Cardiac fibroblast (primary cell): Measurements from ENCODE around the gene MRPL41.
"Not testable (repeated sequence)": the region's sequence is repeated elsewhere in the genome, so short reads cannot be mapped to it uniquely, and the experiment has no call there.

Experiments
- DNase-seq, 2 donors: peaks; one replicate each; pipeline versions ENCODE4 v3.0.0 to v3.0.0-alpha.2; 2010; ENCODE audit warnings: low read depth in 2 of 2
- H3K4me3 ChIP-seq, 2 donors: replicated peaks in 1 of 2; 1 replicate in 1 of 2; 2 replicates in 1 of 2; pipeline ENCODE4 v1.5.1; 2011; ENCODE audit warnings: low read depth in 2 of 2, low read length in 2 of 2, mild to moderate bottlenecking in 2 of 2, moderate library complexity in 1 of 2
- TF ChIP-seq, protein P1 (sequence below): IDR thresholded peaks from one replicate; pipeline ENCODE4 v1.5.1; 2011; ENCODE audit warnings: low read depth, mild to moderate bottlenecking, low read length, inconsistent platforms

The MRPL41 gene

DNA sequence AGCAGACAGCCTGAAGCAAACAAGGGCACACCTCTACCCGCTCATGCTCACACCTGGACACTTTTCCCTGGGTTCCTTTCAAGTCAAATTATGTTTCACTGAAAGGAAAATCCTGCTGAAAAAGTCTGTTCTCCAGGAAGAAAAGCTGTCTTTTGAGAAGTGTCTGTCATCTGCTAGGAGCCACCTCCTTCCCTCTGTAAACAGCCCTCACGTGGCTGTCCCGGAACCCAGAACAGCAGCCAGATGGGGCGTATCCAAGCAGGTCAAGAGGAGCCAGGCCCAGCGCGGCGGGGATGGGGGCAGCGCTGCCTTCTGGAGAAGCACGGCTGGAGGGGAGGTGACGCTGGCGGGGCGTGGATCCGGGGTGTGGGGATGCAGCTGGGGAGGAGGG is 1.5 kb upstream of the MRPL41 start, which contains the start of gene PNPLA7:
PNPLA7 (minus strand) TSS at position 172 of the 391 bp plus-strand sequence. CDS start 205 bp downstream, outside the sequence.
- peak; percentile 57 to 86 for DNase-seq
- TF ChIP-seq, protein P1, sequence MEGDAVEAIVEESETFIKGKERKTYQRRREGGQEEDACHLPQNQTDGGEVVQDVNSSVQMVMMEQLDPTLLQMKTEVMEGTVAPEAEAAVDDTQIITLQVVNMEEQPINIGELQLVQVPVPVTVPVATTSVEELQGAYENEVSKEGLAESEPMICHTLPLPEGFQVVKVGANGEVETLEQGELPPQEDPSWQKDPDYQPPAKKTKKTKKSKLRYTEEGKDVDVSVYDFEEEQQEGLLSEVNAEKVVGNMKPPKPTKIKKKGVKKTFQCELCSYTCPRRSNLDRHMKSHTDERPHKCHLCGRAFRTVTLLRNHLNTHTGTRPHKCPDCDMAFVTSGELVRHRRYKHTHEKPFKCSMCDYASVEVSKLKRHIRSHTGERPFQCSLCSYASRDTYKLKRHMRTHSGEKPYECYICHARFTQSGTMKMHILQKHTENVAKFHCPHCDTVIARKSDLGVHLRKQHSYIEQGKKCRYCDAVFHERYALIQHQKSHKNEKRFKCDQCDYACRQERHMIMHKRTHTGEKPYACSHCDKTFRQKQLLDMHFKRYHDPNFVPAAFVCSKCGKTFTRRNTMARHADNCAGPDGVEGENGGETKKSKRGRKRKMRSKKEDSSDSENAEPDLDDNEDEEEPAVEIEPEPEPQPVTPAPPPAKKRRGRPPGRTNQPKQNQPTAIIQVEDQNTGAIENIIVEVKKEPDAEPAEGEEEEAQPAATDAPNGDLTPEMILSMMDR, result no peak
- H3K4me3 ChIP-seq, result peak within 1 kb of the TSS; percentile 65 to 67

DNA sequence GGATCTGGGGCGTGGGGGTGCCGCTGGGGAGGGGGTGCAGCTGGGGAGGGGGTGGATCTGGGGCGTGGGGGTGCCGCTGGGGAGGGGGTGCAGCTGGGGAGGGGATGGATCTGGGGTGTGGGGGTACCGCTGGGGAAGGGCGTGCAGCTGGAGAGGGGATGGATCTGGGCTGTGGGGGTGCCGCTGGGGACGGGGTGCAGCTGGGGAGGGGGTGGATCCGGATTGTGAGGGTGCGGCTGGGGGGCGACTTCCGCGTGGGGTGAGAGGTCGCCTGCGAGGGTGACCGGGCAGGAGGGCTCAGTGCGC is 768 bp upstream of the MRPL41 start:
- not testable (repeated sequence) for DNase-seq
- H3K4me3 ChIP-seq, result peak overlapping the region; percentile 65 to 67

DNA sequence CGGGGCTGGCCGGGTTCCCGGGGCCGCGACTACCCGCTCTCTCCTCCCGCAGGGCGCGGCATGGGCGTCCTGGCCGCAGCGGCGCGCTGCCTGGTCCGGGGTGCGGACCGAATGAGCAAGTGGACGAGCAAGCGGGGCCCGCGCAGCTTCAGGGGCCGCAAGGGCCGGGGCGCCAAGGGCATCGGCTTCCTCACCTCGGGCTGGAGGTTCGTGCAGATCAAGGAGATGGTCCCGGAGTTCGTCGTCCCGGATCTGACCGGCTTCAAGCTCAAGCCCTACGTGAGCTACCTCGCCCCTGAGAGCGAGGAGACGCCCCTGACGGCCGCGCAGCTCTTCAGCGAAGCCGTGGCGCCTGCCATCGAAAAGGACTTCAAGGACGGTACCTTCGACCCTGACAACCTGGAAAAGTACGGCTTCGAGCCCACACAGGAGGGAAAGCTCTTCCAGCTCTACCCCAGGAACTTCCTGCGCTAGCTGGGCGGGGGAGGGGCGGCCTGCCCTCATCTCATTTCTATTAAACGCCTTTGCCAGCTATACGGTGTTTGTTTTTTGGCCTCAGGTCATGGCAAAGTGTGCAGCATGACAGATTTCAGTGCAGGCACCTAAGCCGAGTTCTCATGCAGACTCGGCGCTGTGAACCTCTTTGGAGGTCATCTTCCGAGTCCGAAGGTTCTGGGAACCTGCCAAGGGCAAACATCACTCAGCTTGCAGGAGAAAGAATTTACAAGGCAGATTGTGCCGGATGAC is 516 bp downstream of the MRPL41 start:
- DNase-seq, result peak in 1 of 2 donors; percentile 27
- TF ChIP-seq, protein P1, result no peak
- H3K4me3 ChIP-seq, result peak overlapping the region; percentile 70 to 89

DNA sequence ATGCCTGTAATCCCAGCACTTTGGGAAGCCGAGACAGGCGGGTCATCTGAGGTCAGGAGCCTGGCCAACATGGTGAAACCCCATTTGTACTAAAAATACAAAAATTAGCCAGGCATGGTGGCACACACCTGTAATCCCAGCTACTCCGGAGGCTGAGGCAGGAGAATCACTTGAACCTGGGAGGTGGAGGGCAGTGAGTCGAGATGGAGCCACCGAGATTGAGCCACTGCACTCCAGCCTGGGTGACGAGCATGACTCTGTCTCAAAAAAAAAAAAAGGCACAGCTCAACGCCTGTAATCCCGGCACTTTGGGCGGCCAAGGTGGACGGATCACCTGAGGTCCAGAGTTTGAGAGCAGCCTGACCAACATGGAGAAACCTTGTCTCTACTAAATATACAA is 2.0 kb downstream of the MRPL41 start:
- not testable (repeated sequence) for DNase-seq, H3K4me3 ChIP-seq

DNA sequence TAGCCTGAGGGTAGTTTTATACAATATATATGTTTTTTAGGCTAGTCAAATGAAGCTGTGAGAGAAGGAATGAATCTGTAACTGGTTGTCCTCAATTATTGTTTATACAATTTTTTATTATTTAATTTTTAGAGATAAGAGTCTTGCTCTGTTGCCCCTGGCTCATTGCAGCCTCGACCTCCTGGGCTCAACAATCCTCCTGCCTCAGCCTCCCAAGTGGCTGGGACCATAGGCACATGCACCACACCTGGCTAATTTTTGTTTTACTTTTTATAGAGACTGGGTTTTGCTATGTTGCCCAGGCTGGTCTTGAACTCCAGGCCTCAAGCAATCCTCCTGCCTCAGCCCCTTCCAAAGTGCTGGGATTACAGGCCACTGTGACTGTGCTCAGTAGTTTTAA is 2.7 kb downstream of the MRPL41 start:
- TF ChIP-seq, protein P1, result no peak
- no peak for DNase-seq
- H3K4me3 ChIP-seq, result no peak overlapping the region

DNA sequence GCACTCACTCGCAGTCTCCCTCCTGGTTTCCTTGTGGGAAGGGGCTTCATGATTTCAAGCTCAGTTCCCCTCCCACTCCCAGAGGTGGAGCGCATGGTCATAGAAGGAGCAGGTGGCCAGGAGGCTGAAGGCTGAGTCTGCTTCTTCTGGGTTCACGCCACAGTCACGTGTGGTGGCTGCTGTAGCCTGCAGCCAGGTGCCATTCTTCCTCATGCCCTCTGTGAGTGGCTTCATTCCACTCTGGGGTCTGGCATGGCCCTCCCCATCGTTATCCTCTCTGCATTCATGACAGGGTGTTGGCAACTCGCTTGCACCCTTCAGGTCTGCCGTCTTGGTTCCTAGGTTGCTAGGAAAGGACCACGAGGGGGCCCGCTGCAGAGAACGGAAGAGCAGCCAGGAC is 3.5 kb downstream of the MRPL41 start:
- TF ChIP-seq, protein P1, result no peak
- DNase-seq, result no peak
- H3K4me3 ChIP-seq, result no peak overlapping the region

DNA sequence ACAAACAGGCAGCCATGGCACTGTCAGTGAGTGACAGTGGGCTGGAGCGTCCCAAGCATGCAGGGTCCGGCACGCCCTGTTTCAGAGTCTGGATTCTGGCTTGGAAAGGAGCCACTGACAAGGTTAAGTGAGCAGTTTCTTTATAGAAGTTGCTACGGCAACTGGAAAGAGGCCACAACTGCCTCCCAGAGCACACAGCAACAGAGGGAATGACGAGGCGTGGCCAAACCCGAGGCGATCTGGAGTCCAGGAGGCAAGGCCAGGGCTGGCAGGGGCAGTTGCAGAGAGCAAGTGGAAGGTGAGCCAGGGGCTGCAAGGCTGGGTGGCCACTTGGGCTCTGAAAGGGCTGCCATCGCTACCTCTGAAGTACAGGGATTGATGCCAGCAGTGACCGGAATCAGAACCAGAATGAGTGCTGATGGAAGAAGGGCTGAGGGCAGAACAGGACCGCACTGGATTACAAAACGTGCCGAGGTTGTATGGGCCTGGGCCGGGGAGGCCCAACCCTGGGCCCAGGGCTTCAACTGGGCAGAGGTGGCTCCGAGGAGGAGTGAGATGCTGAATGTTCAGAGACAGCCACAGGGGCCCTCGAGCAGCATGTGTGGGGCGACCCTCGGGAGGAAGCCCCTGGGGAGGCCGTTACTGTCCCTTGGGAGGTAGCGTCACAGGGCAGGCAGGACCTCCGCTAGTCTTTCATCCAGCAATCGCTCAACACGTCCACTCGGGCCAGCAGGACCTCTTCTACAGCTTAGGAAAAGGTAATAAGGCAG is 4.6 kb downstream of the MRPL41 start:
- H3K4me3 ChIP-seq, result no peak overlapping the region
- TF ChIP-seq, protein P1, result no peak
- DNase-seq, result peak in 1 of 2 donors; percentile 44
